ENCODE results near the gene FBXO27.

Gene FBXO27

DNA sequence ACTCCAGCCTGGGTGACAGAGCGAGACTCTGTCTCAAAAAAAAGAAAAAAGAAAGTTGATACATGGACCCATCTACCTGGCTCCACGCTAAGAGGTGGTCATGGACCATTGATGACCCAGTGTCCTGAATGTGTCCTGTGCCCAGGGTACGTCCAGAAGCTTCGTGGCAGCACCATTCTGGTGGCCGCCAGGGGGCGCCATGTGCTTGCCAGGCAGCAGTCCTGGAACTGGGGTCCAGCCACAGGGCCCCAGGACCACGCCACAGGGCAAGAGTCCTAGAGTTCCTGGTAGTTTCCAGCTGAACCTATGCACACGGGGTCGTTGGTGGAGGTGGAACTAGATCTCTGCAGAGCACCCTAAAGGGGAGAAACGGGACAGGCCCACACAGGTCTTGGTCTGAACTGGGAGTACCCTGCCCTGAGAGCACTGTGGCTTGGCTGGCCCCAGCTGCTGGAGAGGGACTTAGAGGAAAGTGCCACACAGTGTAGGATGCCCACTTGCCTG lies 19.9 kb upstream of the FBXO27 start:
- TF ChIP-seq, protein P1, sequence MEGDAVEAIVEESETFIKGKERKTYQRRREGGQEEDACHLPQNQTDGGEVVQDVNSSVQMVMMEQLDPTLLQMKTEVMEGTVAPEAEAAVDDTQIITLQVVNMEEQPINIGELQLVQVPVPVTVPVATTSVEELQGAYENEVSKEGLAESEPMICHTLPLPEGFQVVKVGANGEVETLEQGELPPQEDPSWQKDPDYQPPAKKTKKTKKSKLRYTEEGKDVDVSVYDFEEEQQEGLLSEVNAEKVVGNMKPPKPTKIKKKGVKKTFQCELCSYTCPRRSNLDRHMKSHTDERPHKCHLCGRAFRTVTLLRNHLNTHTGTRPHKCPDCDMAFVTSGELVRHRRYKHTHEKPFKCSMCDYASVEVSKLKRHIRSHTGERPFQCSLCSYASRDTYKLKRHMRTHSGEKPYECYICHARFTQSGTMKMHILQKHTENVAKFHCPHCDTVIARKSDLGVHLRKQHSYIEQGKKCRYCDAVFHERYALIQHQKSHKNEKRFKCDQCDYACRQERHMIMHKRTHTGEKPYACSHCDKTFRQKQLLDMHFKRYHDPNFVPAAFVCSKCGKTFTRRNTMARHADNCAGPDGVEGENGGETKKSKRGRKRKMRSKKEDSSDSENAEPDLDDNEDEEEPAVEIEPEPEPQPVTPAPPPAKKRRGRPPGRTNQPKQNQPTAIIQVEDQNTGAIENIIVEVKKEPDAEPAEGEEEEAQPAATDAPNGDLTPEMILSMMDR (conservative IDR thresholded peaks at IDR 0.05; ENCODE audit: low read depth, low read length) = peak; percentile 89
- Histone ChIP-seq H3K27me3 (ENCODE audit: insufficient read depth, low read depth) (no peaks in the 10 kb centered on the region), H3K4me1 (ENCODE audit: low read depth, poor library complexity, severe bottlenecking) (no peaks in the 10 kb centered on the region), H3K4me2 (no peak overlapping the region), H4K20me1 (ENCODE audit: insufficient read depth) (no peaks in the 10 kb centered on the region), H3K27ac (no peak overlapping the region), H3K9ac (no peak overlapping the region), H3K4me3 (IDR thresholded peaks at IDR 0.05; ENCODE audit: insufficient read depth, low read depth, low read length) (no peak overlapping the region), H2AFZ (ENCODE audit: low read depth) (no peak overlapping the region), H3K36me3 (ENCODE audit: insufficient read depth) (no peaks in the 10 kb centered on the region), H3K79me2 (ENCODE audit: insufficient read depth, low read depth) (no peaks in the 10 kb centered on the region)

DNA sequence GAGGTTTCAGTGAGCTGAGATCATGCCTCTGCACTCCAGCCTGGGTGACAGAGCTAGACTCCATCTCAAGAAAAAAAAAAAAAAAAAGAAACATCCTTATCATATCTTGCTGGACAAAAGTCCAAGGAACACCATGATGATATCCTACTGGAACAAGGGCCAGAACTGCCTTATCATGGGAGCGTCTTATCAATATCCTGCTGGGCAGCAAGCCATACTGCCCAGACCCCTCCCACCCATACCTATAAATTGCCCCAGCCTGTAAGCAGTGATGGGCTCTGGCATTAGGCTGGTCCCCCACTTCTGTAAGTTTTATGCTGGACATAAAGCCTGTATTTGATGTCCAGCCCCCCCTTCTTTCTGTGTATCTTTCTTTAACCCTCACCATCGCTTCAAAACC lies 14.7 kb upstream of the FBXO27 start:
- H3K36me3 ChIP-seq (ENCODE audit: insufficient read depth) = no peaks in the 10 kb centered on the region
- no peak overlapping the region for H3K4me3 ChIP-seq (IDR thresholded peaks at IDR 0.05; ENCODE audit: insufficient read depth, low read depth, low read length)
- H3K4me1 ChIP-seq (ENCODE audit: low read depth, poor library complexity, severe bottlenecking) = no peaks in the 10 kb centered on the region
- H4K20me1 ChIP-seq (ENCODE audit: insufficient read depth) = no peaks in the 10 kb centered on the region
- H2AFZ ChIP-seq (ENCODE audit: low read depth) = no peak overlapping the region
- no peak overlapping the region for H3K4me2 ChIP-seq
- no peaks in the 10 kb centered on the region for H3K27me3 ChIP-seq (ENCODE audit: insufficient read depth, low read depth)
- H3K27ac ChIP-seq = no peak overlapping the region
- TF ChIP-seq, protein P1 (conservative IDR thresholded peaks at IDR 0.05; ENCODE audit: low read depth, low read length) = no peak
- H3K9ac ChIP-seq = no peak overlapping the region
- no peaks in the 10 kb centered on the region for H3K79me2 ChIP-seq (ENCODE audit: insufficient read depth, low read depth)

DNA sequence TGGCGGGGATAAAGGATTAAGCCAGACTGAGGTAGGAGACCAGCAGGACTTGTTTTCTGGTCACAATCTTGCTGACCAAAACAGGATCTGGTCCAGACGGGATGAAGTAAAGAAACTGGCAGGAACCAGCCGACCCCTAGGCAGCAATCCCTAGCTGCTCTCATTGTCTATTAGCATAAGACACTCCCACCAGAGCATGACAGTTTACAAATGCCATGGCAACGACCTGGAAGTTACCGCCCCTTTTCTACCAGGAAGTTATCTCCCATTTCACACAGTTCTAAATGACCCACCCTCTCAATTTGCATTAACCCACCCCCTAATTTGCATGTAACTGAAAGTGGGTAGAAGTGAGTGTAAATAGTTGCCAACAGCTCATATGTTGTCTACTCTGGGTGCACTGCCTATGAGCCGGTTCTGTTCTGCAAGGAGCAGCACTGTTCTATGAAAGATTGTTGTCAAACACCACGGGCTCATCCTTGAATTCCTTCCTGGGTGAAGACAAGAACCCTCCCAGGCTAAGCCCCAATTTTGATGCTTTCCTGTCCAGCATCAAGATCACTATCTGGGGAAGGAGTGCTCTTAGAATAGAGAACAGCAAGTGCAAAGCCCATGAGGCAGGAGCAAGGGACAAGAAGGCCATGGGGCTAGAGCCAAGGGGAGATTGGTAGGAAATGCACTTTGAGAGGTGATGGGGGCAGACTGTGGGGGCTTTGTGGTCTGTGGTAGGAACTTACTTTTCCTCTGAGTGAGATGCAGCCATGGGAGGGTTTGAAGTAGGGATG lies 13.9 kb upstream of the FBXO27 start:
- no peak overlapping the region for H2AFZ ChIP-seq (ENCODE audit: low read depth)
- TF ChIP-seq, protein P1 (conservative IDR thresholded peaks at IDR 0.05; ENCODE audit: low read depth, low read length) = no peak
- H3K9ac ChIP-seq = no peak overlapping the region
- H3K4me1 ChIP-seq (ENCODE audit: low read depth, poor library complexity, severe bottlenecking) = no peaks in the 10 kb centered on the region
- H3K4me3 ChIP-seq (IDR thresholded peaks at IDR 0.05; ENCODE audit: insufficient read depth, low read depth, low read length) = no peak overlapping the region
- no peaks in the 10 kb centered on the region for H3K79me2 ChIP-seq (ENCODE audit: insufficient read depth, low read depth)
- H3K27ac ChIP-seq = no peak overlapping the region
- H4K20me1 ChIP-seq (ENCODE audit: insufficient read depth) = no peaks in the 10 kb centered on the region
- no peaks in the 10 kb centered on the region for H3K27me3 ChIP-seq (ENCODE audit: insufficient read depth, low read depth)
- no peaks in the 10 kb centered on the region for H3K36me3 ChIP-seq (ENCODE audit: insufficient read depth)
- H3K4me2 ChIP-seq = no peak overlapping the region

DNA sequence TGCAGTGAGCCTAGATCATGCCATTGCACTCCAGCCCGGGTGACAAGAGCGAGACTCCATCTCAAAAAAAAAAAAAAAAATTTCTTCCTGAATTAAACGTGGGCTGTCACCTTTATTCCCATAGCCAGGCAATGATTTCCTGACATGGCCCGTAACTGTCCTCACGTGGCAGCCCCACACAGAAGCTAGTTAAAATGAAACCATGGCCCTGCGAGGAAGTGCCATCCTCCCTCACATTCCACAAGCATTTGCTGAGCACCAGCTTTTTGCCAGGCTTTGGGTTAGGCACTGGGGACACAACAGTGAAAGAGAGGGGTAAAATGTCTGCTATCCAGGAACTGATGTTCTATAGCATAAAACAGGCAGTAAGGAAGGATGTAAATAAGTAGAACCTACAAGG lies 13.2 kb upstream of the FBXO27 start:
- H3K9ac ChIP-seq = no peak overlapping the region
- no peak overlapping the region for H3K4me3 ChIP-seq (IDR thresholded peaks at IDR 0.05; ENCODE audit: insufficient read depth, low read depth, low read length)
- H3K4me2 ChIP-seq = no peak overlapping the region
- no peak overlapping the region for H3K27ac ChIP-seq
- TF ChIP-seq, protein P1 (conservative IDR thresholded peaks at IDR 0.05; ENCODE audit: low read depth, low read length) = no peak
- no peak overlapping the region for H2AFZ ChIP-seq (ENCODE audit: low read depth)
- H3K4me1 ChIP-seq (ENCODE audit: low read depth, poor library complexity, severe bottlenecking) = no peaks in the 10 kb centered on the region
- H3K79me2 ChIP-seq (ENCODE audit: insufficient read depth, low read depth) = no peaks in the 10 kb centered on the region
- H3K36me3 ChIP-seq (ENCODE audit: insufficient read depth) = no peaks in the 10 kb centered on the region
- no peaks in the 10 kb centered on the region for H3K27me3 ChIP-seq (ENCODE audit: insufficient read depth, low read depth)
- no peaks in the 10 kb centered on the region for H4K20me1 ChIP-seq (ENCODE audit: insufficient read depth)
